GM18505 (cell line): ENCODE measurements around the gene CNTNAP1.
"Not testable (repeated sequence)": the region's sequence is repeated elsewhere in the genome, so short reads cannot be mapped to it uniquely, and the experiment has no call there.

Source experiments
- ATAC-seq: cut with Tn5 transposase; IDR thresholded peaks from one replicate; pipeline ENCODE4 v1.9.1; 2021; ENCODE audit not compliant: unreplicated experiment
- POLR2A ChIP-seq: IDR thresholded peaks from 4 replicates; pipeline ENCODE4 v1.6.1; 2011; ENCODE audit warnings: borderline replicate concordance; ENCODE audit not compliant: insufficient read depth, insufficient read length; ENCODE audit errors: extremely low read depth

Gene CNTNAP1

GRCh38 chr17:42700586-42701289 is 18.4 kb downstream of the CNTNAP1 start:
- no peak for TF ChIP-seq POLR2A
- no peak for ATAC-seq

GRCh38 chr17:42702446-42702845 is 20.1 kb downstream of the CNTNAP1 start:
- TF ChIP-seq POLR2A, result no peak
- no peak for ATAC-seq

GRCh38 chr17:42704490-42704836 is 22.1 kb downstream of the CNTNAP1 start:
- ATAC-seq, result peak; percentile 21
- TF ChIP-seq POLR2A, result no peak

GRCh38 chr17:42704837-42705494 is 22.6 kb downstream of the CNTNAP1 start:
- TF ChIP-seq POLR2A, result peak; percentile 31
- peak; percentile 65 for ATAC-seq

- TF ChIP-seq POLR2A, result no peak
- no peak for ATAC-seq
Observed at GRCh38 chr17:42706732-42707131, 24.4 kb downstream of the CNTNAP1 start.

GRCh38 chr17:42708588-42708987 is 26.3 kb downstream of the CNTNAP1 start:
- no peak for TF ChIP-seq POLR2A
- no peak for ATAC-seq

- no peak for TF ChIP-seq POLR2A
- no peak for ATAC-seq
Observed at GRCh38 chr17:42709561-42709960, 27.2 kb downstream of the CNTNAP1 start.

- no peak for TF ChIP-seq POLR2A
- no peak for ATAC-seq
Observed at GRCh38 chr17:42720996-42721583, 38.8 kb downstream of the CNTNAP1 start.

GRCh38 chr17:42723636-42724035 is 41.3 kb downstream of the CNTNAP1 start:
- TF ChIP-seq POLR2A, result no peak
- no peak for ATAC-seq

GRCh38 chr17:42725143-42725542 is 42.8 kb downstream of the CNTNAP1 start:
- no peak for ATAC-seq
- TF ChIP-seq POLR2A, result no peak

GRCh38 chr17:42740699-42741098 is 58.4 kb downstream of the CNTNAP1 start:
- no peak for ATAC-seq
- TF ChIP-seq POLR2A, result no peak

GRCh38 chr17:42742916-42743315 is 60.6 kb downstream of the CNTNAP1 start:
- not testable (repeated sequence) for ATAC-seq

GRCh38 chr17:42743595-42744282 is 61.4 kb downstream of the CNTNAP1 start:
- no peak for ATAC-seq
- no peak for TF ChIP-seq POLR2A
